GM21723 (cell line): ENCODE results near the gene ATP5MC3.
A peak's percentile ranks its signal among the peaks of the same experiment; 100 is the strongest.
"Not testable (repeated sequence)": the region's sequence is repeated elsewhere in the genome, so short reads cannot be mapped to it uniquely, and the experiment has no call there.

Experiments
- ATAC-seq: cut with Tn5 transposase; IDR thresholded peaks from one replicate; pipeline ENCODE4 v1.9.1; 2021; ENCODE audit warnings: mild to moderate bottlenecking, moderate library complexity; ENCODE audit not compliant: unreplicated experiment

Gene ATP5MC3

GRCh38 chr2:175181104-175181876 lies at the start of gene ATP5MC3:
TSS of gene ATP5MC3 (minus strand) at chr2:175181710. CDS start at chr2:175181393, 317 bp downstream.
- peak; percentile 93 for ATAC-seq

- ATAC-seq: not testable (repeated sequence)
Measured at GRCh38 chr2:175228601-175229000, 47.1 kb upstream of the ATP5MC3 start.

- no peak for ATAC-seq
Measured at GRCh38 chr2:175228179-175228578, 46.7 kb upstream of the ATP5MC3 start.

DNA sequence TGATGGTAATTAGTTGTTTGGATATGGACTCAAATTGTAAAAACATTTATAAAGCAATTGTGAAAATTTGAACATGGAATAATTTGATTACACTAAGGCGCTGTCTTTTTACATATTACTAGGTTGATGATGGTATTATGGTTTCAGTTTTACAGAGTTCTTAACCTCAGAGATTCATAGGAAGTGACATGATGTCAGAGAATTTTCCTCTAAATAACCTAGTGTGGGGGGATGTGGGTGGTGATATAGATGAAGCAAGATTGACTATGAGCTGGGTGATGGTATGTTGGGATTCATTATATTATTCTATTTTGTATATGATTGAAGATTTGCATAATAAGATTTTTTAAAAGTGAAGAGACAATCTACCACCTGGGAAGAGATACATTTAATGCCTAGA lies 45.9 kb upstream of the ATP5MC3 start:
- ATAC-seq: no peak

GRCh38 chr2:175220075-175220474 lies 38.6 kb upstream of the ATP5MC3 start:
- ATAC-seq: no peak

- ATAC-seq: no peak
Measured at GRCh38 chr2:175218551-175218950, 37.0 kb upstream of the ATP5MC3 start.

GRCh38 chr2:175207741-175208438 lies 26.4 kb upstream of the ATP5MC3 start:
- no peak for ATAC-seq

DNA sequence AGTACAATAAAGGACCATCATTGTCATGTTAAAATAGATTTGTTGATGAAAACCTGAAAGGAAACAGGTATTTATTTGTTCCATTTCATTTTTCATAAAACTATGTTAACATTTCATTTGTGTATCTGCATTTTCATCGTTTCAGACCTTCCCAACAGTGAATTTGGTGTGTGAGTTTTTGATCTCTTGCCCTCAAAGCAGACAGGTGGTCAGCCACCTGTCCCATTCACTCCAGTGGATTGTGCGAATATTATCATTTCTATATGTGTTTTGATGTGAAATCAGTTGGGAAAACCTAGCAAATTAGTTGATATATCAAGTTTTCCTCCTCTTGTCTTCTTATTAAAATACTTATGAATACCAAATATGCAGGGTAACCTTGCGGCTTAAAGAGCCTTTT lies 25.4 kb upstream of the ATP5MC3 start:
- no peak for ATAC-seq

GRCh38 chr2:175205523-175205922 lies 24.0 kb upstream of the ATP5MC3 start:
- no peak for ATAC-seq

- peak; percentile 49 for ATAC-seq
Measured at GRCh38 chr2:175203621-175204496, 22.3 kb upstream of the ATP5MC3 start.

DNA sequence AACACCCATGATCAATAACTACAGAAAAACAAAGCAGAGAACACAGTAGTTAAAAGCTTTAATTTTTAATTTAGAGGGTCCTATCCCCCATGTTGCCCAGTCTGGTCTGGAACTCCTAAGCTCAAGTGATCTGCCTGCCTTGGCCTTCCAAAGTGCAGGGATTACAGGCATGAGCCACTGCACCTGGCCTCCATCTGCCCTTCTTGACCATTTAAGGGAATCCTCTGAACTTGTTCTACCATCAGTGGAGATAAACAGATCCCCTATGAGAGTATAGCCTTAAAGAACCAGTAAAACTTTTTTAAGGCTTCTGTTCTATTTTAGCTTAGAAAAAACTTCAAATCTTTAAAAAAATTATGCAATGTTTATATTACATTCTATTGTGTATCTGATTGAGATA lies 13.5 kb upstream of the ATP5MC3 start:
- no peak for ATAC-seq

GRCh38 chr2:175188761-175189160 lies 7.3 kb upstream of the ATP5MC3 start:
- ATAC-seq: no peak

DNA sequence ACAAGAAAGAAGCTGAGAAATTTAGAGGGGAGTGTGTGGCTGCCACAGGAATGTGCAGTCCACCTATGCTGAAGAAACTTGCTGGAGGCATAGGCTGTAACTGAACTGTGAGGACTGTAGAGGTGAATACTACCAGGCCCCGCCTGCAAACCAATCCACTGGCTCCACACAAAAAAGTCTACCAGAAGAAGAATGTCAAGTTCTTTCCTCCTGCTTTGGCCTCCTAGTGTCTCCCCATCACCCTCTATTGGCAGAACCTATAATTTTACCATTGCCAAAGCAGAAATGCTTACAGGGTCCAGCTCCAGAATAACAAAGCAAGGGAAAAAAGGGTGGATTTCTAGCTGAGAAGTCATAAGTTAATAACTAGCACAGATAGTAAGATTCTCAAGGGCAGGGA lies 5.9 kb upstream of the ATP5MC3 start:
- ATAC-seq: no peak

DNA sequence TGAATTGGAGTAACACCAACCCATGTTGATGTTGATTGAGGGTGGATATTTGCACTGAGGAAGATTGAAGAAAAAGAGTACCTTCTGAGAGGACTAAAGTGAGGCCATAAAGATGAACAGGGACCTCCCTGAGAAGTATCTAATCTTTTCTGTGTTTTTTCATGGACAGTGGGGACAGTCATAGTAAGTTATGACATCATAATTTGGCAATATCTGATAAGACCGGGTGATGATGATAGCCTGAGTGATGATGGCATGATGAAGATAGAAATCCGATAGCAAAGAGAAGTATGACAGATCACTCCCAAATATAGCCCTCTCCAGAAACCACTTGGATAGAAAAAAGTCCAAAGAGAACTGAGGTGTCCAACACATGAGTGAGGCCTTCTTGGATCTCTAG lies 2.2 kb upstream of the ATP5MC3 start:
- ATAC-seq: no peak

GRCh38 chr2:175181877-175182308 lies 383 bp upstream of the ATP5MC3 start:
- ATAC-seq: no peak

DNA sequence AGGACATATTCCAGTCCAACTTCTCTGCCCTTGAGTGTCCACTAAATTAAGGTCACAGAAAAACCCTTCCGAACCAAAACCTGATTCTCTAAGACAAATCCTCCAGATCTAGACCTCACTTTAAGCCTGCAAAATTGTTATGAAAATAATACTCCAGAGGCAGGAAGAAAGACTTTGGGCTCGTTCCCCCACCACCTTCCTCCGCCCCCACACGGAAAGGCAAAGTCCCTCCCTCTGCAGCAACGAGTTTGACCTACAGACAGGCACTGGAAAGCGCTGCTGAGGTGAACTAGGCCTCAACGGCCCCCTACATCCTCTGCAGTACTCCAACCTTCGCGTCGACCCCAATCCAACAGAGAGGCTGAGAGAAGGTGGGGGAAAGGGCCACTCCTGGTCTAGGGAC lies 808 bp downstream of the ATP5MC3 start:
- peak; percentile 55 for ATAC-seq

DNA sequence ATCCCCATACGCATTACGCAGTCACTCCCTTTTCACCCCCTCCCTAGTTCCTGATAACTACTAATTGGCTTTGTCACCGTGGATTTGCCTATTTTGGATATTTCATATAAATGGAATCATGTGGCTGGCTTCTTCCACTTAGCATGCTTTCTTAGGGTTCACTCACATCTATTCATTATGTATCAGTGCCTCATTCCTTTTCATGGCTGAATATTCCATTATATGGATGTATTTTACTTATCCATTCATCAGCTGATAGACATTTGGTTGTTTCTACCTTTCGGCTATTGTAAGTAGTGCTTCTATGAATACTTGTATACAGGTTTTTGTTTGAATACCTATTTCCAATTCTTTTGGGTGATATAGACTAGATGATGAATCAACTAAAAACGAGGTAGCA lies 4.9 kb downstream of the ATP5MC3 start:
- no peak for ATAC-seq

DNA sequence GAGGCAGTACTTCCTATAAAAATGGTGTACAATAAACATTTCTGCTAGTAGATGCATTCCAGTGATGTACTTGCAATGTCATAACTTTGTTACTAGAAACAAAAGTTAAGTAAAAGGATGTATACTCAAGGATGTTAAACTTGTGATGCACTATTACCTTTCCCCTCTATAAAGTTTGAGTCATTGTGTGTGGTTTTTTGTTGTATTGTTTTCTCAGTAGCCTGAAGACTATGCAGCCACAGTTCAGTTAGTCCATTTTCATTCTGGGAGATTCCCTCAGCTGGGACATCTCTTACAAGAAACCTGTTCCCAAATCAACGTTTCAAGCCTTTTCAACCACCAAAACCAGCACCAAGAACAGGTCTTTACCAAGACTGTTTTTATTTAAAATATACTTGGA lies 5.6 kb downstream of the ATP5MC3 start:
- ATAC-seq: no peak

DNA sequence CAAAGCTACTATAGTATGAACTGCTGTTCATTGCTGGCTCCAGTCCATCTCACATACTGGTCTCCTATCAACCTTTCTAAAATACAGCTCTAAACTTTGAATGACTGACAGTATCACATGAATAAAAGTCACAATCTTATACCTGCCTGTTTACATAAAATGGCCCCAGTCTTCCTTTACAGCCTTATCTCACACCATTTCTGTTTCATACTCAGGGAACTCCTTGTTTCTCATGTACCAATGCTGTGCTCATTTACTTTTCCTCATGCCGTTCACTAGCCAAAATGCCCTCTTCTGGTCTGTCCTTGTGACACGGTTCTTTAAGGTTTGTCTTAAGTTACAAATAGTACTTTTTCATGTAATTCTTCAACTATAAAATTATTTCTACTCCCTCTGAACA lies 6.2 kb downstream of the ATP5MC3 start:
- no peak for ATAC-seq

DNA sequence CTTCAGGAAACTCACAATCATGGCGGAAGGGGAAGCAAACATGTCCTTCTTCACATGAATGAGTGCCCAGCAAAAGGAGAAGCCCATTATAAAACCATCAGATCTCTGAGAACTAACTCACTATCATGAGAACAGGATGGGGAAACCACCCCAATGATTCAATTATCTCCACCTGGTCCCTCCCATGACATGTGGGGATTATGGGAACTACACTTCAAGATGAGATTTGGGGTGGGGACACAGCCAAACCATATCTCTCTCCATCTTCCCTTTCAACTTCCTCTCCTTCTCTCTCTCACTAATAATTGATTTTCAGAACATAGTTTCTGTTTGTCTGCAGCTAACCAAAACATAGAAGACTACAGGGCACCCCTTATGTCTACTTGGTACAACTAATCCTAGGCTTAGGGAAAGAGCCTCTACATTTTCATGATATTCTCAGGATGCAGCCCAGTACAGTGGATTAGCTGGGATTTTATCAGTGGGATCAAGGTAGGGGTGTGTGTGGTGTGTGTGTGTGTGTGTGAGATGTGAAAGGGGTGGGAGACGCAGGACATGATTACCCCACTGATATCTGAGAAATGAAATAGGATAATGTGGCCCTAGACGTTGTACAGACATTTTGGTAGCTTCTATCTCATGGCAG lies 10.7 kb downstream of the ATP5MC3 start:
- no peak for ATAC-seq

GRCh38 chr2:175169191-175169590 lies 12.3 kb downstream of the ATP5MC3 start:
- no peak for ATAC-seq
